H9 (cell line): ENCODE data around the gene TTYH1. TPM values are rescaled to one million over a fixed set of nuclear protein-coding genes. Genes with fewer than 3 reads are reported as not detected.

Experiments used
- DNase-seq: peaks from one replicate; pipeline ENCODE4 v3.0.0-alpha.2; 2017
- H2AFZ ChIP-seq: one replicate; pipeline ENCODE4 v1.6.1; 2013; ENCODE audit warnings: mild to moderate bottlenecking, low read length, control low read depth, moderate library complexity
- H2AK5ac ChIP-seq: 2 replicates; pipeline ENCODE4 v1.6.1; 2013; ENCODE audit warnings: low read length, control low read depth, mixed read lengths; ENCODE audit not compliant: insufficient read length
- H2BK120ac ChIP-seq: one replicate; pipeline ENCODE4 v1.6.1; 2013; ENCODE audit warnings: low read depth, mild to moderate bottlenecking, low read length, control low read depth, inconsistent platforms; ENCODE audit not compliant: poor library complexity, severe bottlenecking
- H2BK12ac ChIP-seq: 2 replicates; pipeline ENCODE4 v1.6.1; 2013; ENCODE audit warnings: low read length, control low read depth, mixed read lengths, low read depth; ENCODE audit not compliant: insufficient read length
- H2BK15ac ChIP-seq: 2 replicates; pipeline ENCODE4 v1.6.1; 2013; ENCODE audit warnings: low read depth, low read length, control low read depth
- H2BK20ac ChIP-seq: one replicate; pipeline ENCODE4 v1.6.1; 2013; ENCODE audit warnings: low read depth, mild to moderate bottlenecking, low read length, control low read depth, inconsistent platforms; ENCODE audit not compliant: poor library complexity, severe bottlenecking
- H2BK5ac ChIP-seq: 2 replicates; pipeline ENCODE4 v1.6.1; 2013; ENCODE audit warnings: low read length, control low read depth, mixed read lengths; ENCODE audit not compliant: insufficient read length
- H3K14ac ChIP-seq: 2 replicates; pipeline ENCODE4 v1.6.1; 2013; ENCODE audit warnings: low read length, control low read depth; ENCODE audit not compliant: insufficient read depth
- H3K18ac ChIP-seq: 2 replicates; pipeline ENCODE4 v1.6.1; 2013; ENCODE audit warnings: low read depth, mild to moderate bottlenecking, mixed read lengths, low read length, control low read depth; ENCODE audit not compliant: insufficient read length
- H3K23ac ChIP-seq: 2 replicates; pipeline ENCODE4 v1.6.1; 2013; ENCODE audit warnings: low read length, control low read depth, mixed read lengths, low read depth; ENCODE audit not compliant: insufficient read length
- H3K23me2 ChIP-seq: 2 replicates; pipeline ENCODE4 v1.6.1; 2013; ENCODE audit warnings: low read depth, mild to moderate bottlenecking, mixed read lengths, low read length, control low read depth; ENCODE audit not compliant: insufficient read length, poor library complexity, severe bottlenecking
- H3K27ac ChIP-seq: 2 replicates; pipeline ENCODE4 v1.5.1; 2013; ENCODE audit warnings: low read length, control low read depth, mixed read lengths, low read depth; ENCODE audit not compliant: insufficient read length
- H3K27me3 ChIP-seq: 2 replicates; pipeline ENCODE4 v1.6.1; 2013; ENCODE audit warnings: low read length, control low read depth, inconsistent platforms; ENCODE audit not compliant: insufficient read depth
- H3K4ac ChIP-seq: 2 replicates; pipeline ENCODE4 v1.6.1; 2013; ENCODE audit warnings: low read depth, mild to moderate bottlenecking, control low read depth, inconsistent platforms, low read length, moderate library complexity
- H3K4me1 ChIP-seq: 2 replicates; pipeline ENCODE4 v1.6.1; 2013; ENCODE audit warnings: low read length, control low read depth, inconsistent platforms; ENCODE audit not compliant: insufficient read depth
- H3K4me2 ChIP-seq: 2 replicates; pipeline ENCODE4 v1.6.1; 2013; ENCODE audit warnings: low read length, control low read depth, mixed read lengths; ENCODE audit not compliant: insufficient read length, insufficient read depth
- H3K56ac ChIP-seq: 2 replicates; pipeline ENCODE4 v1.6.1; 2013; ENCODE audit warnings: low read depth, mild to moderate bottlenecking, mixed read lengths, low read length, control low read depth; ENCODE audit not compliant: insufficient read length
- H3K79me1 ChIP-seq: 2 replicates; pipeline ENCODE4 v1.6.1; 2013; ENCODE audit warnings: low read depth, mild to moderate bottlenecking, moderate library complexity, low read length, control low read depth, inconsistent platforms; ENCODE audit not compliant: insufficient read depth, poor library complexity, severe bottlenecking
- H3K79me2 ChIP-seq: 2 replicates; pipeline ENCODE4 v1.6.1; 2013; ENCODE audit warnings: low read length, control low read depth, inconsistent platforms; ENCODE audit not compliant: insufficient read depth
- H3K9ac ChIP-seq: 2 replicates; pipeline ENCODE4 v1.6.1; 2013; ENCODE audit warnings: low read length, control low read depth, mixed read lengths; ENCODE audit not compliant: insufficient read length; ENCODE audit errors: extremely low read depth
- H3K9me3 ChIP-seq: one replicate; pipeline ENCODE4 v1.6.1; 2013; ENCODE audit warnings: low read depth, low read length, inconsistent platforms; ENCODE audit not compliant: control insufficient read depth
- H3T11ph ChIP-seq: one replicate; pipeline ENCODE4 v1.6.1; 2013; ENCODE audit warnings: mild to moderate bottlenecking, low read length, control low read depth, inconsistent platforms
- H4K20me1 ChIP-seq: one replicate; pipeline ENCODE4 v1.6.1; 2013; ENCODE audit not compliant: control insufficient read depth, insufficient read length, insufficient read depth
- H4K5ac ChIP-seq: 2 replicates; pipeline ENCODE4 v1.6.1; 2013; ENCODE audit warnings: low read depth, mild to moderate bottlenecking, mixed read lengths, low read length, control low read depth; ENCODE audit not compliant: insufficient read length
- H4K8ac ChIP-seq: replicated peaks from 2 replicates; pipeline ENCODE4 v1.6.1; 2013; ENCODE audit warnings: low read length, control low read depth, mixed read lengths, low read depth; ENCODE audit not compliant: insufficient read length
- H4K91ac ChIP-seq: 2 replicates; pipeline ENCODE4 v1.6.1; 2013; ENCODE audit warnings: low read depth, mild to moderate bottlenecking, moderate library complexity, mixed read lengths, low read length, control low read depth; ENCODE audit not compliant: insufficient read length
- H3K27ac Mint-ChIP-seq, 3 experiments: 2 replicates in 2 of 3; 3 replicates in 1 of 3; pipeline ENCODE4 v1.8.0; 2020 to 2021; ENCODE audit warnings: mixed read lengths in 3 of 3, mild to moderate bottlenecking in 1 of 3, moderate library complexity in 1 of 3
- H3K27me3 Mint-ChIP-seq: 2 replicates; pipeline ENCODE4 v1.8.0; 2021; ENCODE audit warnings: low read depth, mild to moderate bottlenecking, moderate library complexity, mixed read lengths
- H3K36me3 Mint-ChIP-seq, 3 experiments: 2 replicates in 2 of 3; 3 replicates in 1 of 3; pipeline ENCODE4 v1.8.0; 2020 to 2021; ENCODE audit warnings: low read depth in 3 of 3, mixed read lengths in 3 of 3; ENCODE audit not compliant: insufficient read depth in 1 of 3
- H3K4me1 Mint-ChIP-seq, 2 experiments: 2 replicates each; pipeline ENCODE4 v1.8.0; 2020; ENCODE audit warnings: mixed read lengths in 2 of 2
- H3K4me3 Mint-ChIP-seq, 2 experiments: 2 replicates in 1 of 2; 3 replicates in 1 of 2; pipeline ENCODE4 v1.8.0; 2020 to 2021; ENCODE audit warnings: mild to moderate bottlenecking in 2 of 2, mixed read lengths in 2 of 2, moderate library complexity in 1 of 2
- H3K9me3 Mint-ChIP-seq, 2 experiments: 2 replicates in 1 of 2; 3 replicates in 1 of 2; pipeline ENCODE4 v1.8.0; 2020; ENCODE audit warnings: mild to moderate bottlenecking in 2 of 2, mixed read lengths in 2 of 2, moderate library complexity in 1 of 2
- CTCF ChIP-seq: fragments of 200-600 bp; sonication (generic); conservative IDR thresholded peaks from 3 replicates; pipeline ENCODE4 v1.8.0; 2021; ENCODE audit warnings: antibody characterized with exemption, mild to moderate bottlenecking
- WGBS: extraction: QIAGEN DNeasy Blood & Tissue Kit; methylation state at CpG from one replicate; pipeline ENCODE4 v1.1.7; 2013; ENCODE audit warnings: missing lambda C conversion rate, low lambda C conversion rate, mixed read lengths; ENCODE audit not compliant: insufficient read length; ENCODE audit errors: extremely low coverage; 5-methylcytosine and 5-hydroxymethylcytosine counted together
- total RNA-seq: library from RNA; stranded (reverse); gene quantifications from 2 replicates; pipeline ENCODE4 v1.2.1, GENCODE V29; 2021

TTYH1 gene
- total RNA-seq, 1 experiment from 2014 or later, result 47.1 TPM

GRCh38 chr19:54454781-54455675, 39.8 kb downstream of the TTYH1 start:
- Histone ChIP-seq H4K20me1 (no peaks in the 10 kb centered on the region), H4K8ac (no peak overlapping the region), H2AFZ (no peak overlapping the region), H3T11ph (no peak overlapping the region), H3K79me2 (peaks cover 12% of the 10 kb centered on the region), H3K4ac (no peak overlapping the region), H2BK12ac (no peak overlapping the region), H3K9me3 (no peaks in the 10 kb centered on the region), H2BK20ac (no peak overlapping the region), H3K18ac (no peak overlapping the region), H4K5ac (no peak overlapping the region), H3K27ac (no peak overlapping the region), H3K23me2 (peaks cover 2% of the 10 kb centered on the region), H3K14ac (no peak overlapping the region), H2BK15ac (no peak overlapping the region), H3K79me1 (peaks cover 9% of the 10 kb centered on the region), H3K9ac (no peak overlapping the region), H3K4me1 (0 out of 2 replicates have a peak, but pooled peaks cover 2% of the 10 kb centered on the region), H2BK120ac (no peak overlapping the region), H2BK5ac (no peak overlapping the region), H4K91ac (no peak overlapping the region), H3K4me2 (no peak overlapping the region), H3K56ac (no peak overlapping the region), H3K27me3 (no peaks in the 10 kb centered on the region), H2AK5ac (no peak overlapping the region), H3K23ac (no peak overlapping the region)
- Mint-ChIP-seq H3K27me3 (no peaks in the 10 kb centered on the region), H3K4me1 (peaks cover 9 to 10% of the 10 kb centered on the region in 2 experiments), H3K9me3 (peaks cover 0 to 2% of the 10 kb centered on the region in 2 experiments; a peak in 1 of 5 replicates), H3K36me3 (peaks cover 61 to 91% (median 89%) of the 10 kb centered on the region in 3 experiments), H3K27ac (no peak overlapping the region), H3K4me3 (no peak overlapping the region)
- no CpG with 5 or more reads among the region's 33 CpGs for WGBS
- no peak for TF ChIP-seq CTCF
- DNase-seq, result no peak
